ENCODE measurements around the gene ITPR2. TPM values are rescaled to one million over a fixed set of nuclear protein-coding genes. Genes with fewer than 3 reads are reported as not detected.
"Not testable (repeated sequence)": the region's sequence is repeated elsewhere in the genome, so short reads cannot be mapped to it uniquely, and the experiment has no call there.

The ITPR2 gene
- total and polyA plus RNA-seq, 5 donors: 4.2 to 32.1 (median 23.2) TPM

- Histone ChIP-seq H3K9me3 (ENCODE audit: control insufficient read depth, low read length) (peaks cover 2% of the 10 kb centered on the region), H3K27ac (ENCODE audit: low read length) (no peak overlapping the region), H3K4me3 (ENCODE audit: low read length) (no peak overlapping the region), H3K27me3 (ENCODE audit: control insufficient read depth, insufficient read depth) (no peaks in the 10 kb centered on the region), H3K4me1 (ENCODE audit: control insufficient read depth, insufficient read depth, low read length) (peaks cover 3% of the 10 kb centered on the region)
- 83% methylated on average over 5 of the region's 5 CpGs for WGBS
- intact Hi-C loops (cut with DNase I): no loop called here
- ATAC-seq (no peak), DNase-seq (no peak)
These were observed 62.5 kb downstream of the ITPR2 start for GRCh38 chr12:26770239-26771070.

DNA sequence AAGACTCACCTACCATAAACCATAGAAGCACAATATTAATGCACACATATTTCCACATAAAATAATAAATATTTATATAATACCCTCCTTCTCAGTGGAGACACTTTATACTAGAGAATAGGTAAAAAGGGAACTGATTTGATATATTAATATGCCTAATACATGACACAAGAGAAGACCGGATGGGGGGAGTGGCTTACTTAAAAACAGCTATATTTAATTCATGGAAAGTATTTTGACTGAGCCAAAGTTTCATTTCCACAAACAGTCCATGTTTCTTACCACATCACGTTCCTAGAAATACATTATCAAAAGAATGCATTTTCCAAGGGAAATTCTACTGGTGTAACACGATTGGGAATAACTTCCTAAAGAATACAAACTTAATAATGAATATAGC, 63.4 kb downstream of the ITPR2 start:
- DNase-seq: no peak
- 50% methylated on average over 3 of the region's 3 CpGs for WGBS

GRCh38 chr12:26768611-26769603, 64.1 kb downstream of the ITPR2 start:
- ATAC-seq (no peak), DNase-seq (no peak)
- Histone ChIP-seq H3K4me3 (ENCODE audit: low read length) (no peak overlapping the region), H3K4me1 (ENCODE audit: control insufficient read depth, insufficient read depth, low read length) (peaks cover 3% of the 10 kb centered on the region), H3K9me3 (ENCODE audit: control insufficient read depth, low read length) (no peaks in the 10 kb centered on the region), H3K27ac (ENCODE audit: low read length) (no peak overlapping the region), H3K27me3 (ENCODE audit: control insufficient read depth, insufficient read depth) (no peaks in the 10 kb centered on the region)
- intact Hi-C loops (cut with DNase I): no loop called here
- 96% methylated on average over 1 of the region's 1 CpG for WGBS

More for the DNA sequence above, 63.4 kb downstream of the ITPR2 start:
- Histone ChIP-seq H3K27me3 (ENCODE audit: control insufficient read depth, insufficient read depth) (no peaks in the 10 kb centered on the region), H3K4me1 (ENCODE audit: control insufficient read depth, insufficient read depth, low read length) (peaks cover 3% of the 10 kb centered on the region), H3K9me3 (ENCODE audit: control insufficient read depth, low read length) (peaks cover under 1% of the 10 kb centered on the region), H3K27ac (ENCODE audit: low read length) (no peak overlapping the region), H3K4me3 (ENCODE audit: low read length) (no peak overlapping the region)
- intact Hi-C loops (cut with DNase I): no loop called here
- ATAC-seq: no peak

DNA sequence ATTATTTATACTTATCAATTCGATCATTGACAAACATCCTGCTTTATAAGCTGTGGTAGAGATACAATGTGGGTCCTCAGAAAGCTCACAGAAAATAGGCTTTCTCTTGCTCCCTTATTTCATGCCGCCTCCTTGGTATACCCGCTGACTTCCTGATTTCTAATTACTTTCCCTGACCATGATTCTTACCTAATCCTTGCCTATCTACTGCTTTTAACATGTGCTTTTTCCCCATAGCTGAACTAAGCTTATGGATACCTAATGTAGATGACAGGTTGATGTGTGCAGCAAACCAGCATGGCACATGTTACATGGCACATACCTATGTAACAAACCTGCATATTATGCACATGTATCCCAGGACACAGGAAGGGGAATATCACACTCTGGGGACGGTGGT, 65.1 kb downstream of the ITPR2 start:
- no peaks in the 10 kb centered on the region for H3K27me3 ChIP-seq (ENCODE audit: control insufficient read depth, insufficient read depth)
- no peak overlapping the region for H3K27ac ChIP-seq (ENCODE audit: low read length)
- no peak for DNase-seq
- H3K9me3 ChIP-seq (ENCODE audit: control insufficient read depth, low read length): no peaks in the 10 kb centered on the region
- intact Hi-C loops (cut with DNase I): no loop called here
- peaks cover 1% of the 10 kb centered on the region for H3K4me1 ChIP-seq (ENCODE audit: control insufficient read depth, insufficient read depth, low read length)
- no peak overlapping the region for H3K4me3 ChIP-seq (ENCODE audit: low read length)
- ATAC-seq: no peak
- WGBS: 89% methylated on average over 4 of the region's 4 CpGs

GRCh38 chr12:26767116-26767515, 65.9 kb downstream of the ITPR2 start:
- WGBS: 93% methylated on average over 1 of the region's 1 CpG
- ATAC-seq: no peak
- Histone ChIP-seq H3K27ac (ENCODE audit: low read length) (no peak overlapping the region), H3K4me1 (ENCODE audit: control insufficient read depth, insufficient read depth, low read length) (peaks cover 1% of the 10 kb centered on the region), H3K4me3 (ENCODE audit: low read length) (no peak overlapping the region), H3K27me3 (ENCODE audit: control insufficient read depth, insufficient read depth) (no peaks in the 10 kb centered on the region), H3K9me3 (ENCODE audit: control insufficient read depth, low read length) (no peaks in the 10 kb centered on the region)
- intact Hi-C loops (cut with DNase I): no loop called here
- DNase-seq: no peak

GRCh38 chr12:26762186-26762585, 70.8 kb downstream of the ITPR2 start:
- intact Hi-C loops (cut with DNase I): no loop called here
- Histone ChIP-seq H3K27ac (ENCODE audit: low read length) (no peak overlapping the region), H3K4me3 (ENCODE audit: low read length) (no peak overlapping the region)

GRCh38 chr12:26761775-26762174, 71.2 kb downstream of the ITPR2 start:
- no peak for DNase-seq
- intact Hi-C loops (cut with DNase I): no loop called here
- no peaks in the 10 kb centered on the region for H3K4me1 ChIP-seq (ENCODE audit: control insufficient read depth, insufficient read depth, low read length)
- no peaks in the 10 kb centered on the region for H3K27me3 ChIP-seq (ENCODE audit: control insufficient read depth, insufficient read depth)
- H3K4me3 ChIP-seq (ENCODE audit: low read length): no peak overlapping the region
- H3K9me3 ChIP-seq (ENCODE audit: control insufficient read depth, low read length): no peaks in the 10 kb centered on the region
- H3K27ac ChIP-seq (ENCODE audit: low read length): no peak overlapping the region
- WGBS: 97% methylated on average over 3 of the region's 3 CpGs
- no peak for ATAC-seq

More at GRCh38 chr12:26762186-26762585, 70.8 kb downstream of the ITPR2 start:
- Histone ChIP-seq H3K9me3 (ENCODE audit: control insufficient read depth, low read length) (no peaks in the 10 kb centered on the region), H3K4me1 (ENCODE audit: control insufficient read depth, insufficient read depth, low read length) (no peaks in the 10 kb centered on the region), H3K27me3 (ENCODE audit: control insufficient read depth, insufficient read depth) (no peaks in the 10 kb centered on the region)
- no peak for DNase-seq
- whole genome bisulfite sequencing: 98% methylated on average over 1 of the region's 1 CpG
- no peak for ATAC-seq

DNA sequence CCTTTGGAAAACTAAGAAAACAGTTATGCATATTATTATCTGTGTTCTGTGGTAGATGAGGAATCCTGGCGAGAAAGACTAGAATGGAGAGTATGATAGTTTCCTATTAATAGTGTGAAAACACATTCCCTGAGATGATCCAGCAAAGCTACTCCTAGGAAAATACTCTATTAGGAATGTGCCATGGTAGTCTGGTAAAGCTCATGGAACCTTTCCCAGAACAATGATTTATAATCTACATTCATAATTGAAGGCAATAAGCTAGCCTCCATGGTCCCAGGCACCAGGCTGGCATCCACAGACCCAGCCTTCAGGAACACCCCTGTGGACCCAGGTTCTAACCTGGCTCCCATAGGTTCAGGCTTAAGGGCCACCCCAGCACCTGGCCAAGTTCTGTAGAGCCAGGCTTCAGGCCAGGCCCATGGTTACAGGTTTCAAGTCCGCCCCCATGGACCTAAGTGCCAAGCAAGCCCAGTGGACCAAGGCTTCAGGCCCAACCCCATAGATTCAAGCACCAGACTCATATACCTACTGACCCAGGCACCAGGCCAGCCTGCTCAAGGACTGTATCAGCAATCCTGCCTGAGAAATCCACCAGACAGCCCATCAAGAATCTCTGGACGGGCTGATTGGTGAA, 72.2 kb downstream of the ITPR2 start:
- Histone ChIP-seq H3K9me3 (ENCODE audit: control insufficient read depth, low read length) (no peaks in the 10 kb centered on the region), H3K27ac (ENCODE audit: low read length) (no peak overlapping the region), H3K4me3 (ENCODE audit: low read length) (no peak overlapping the region), H3K27me3 (ENCODE audit: control insufficient read depth, insufficient read depth) (no peaks in the 10 kb centered on the region), H3K4me1 (ENCODE audit: control insufficient read depth, insufficient read depth, low read length) (no peaks in the 10 kb centered on the region)
- intact Hi-C loops (cut with DNase I): no loop called here
- no peak for ATAC-seq
- WGBS: 95% methylated on average over 3 of the region's 3 CpGs
- no peak for DNase-seq

DNA sequence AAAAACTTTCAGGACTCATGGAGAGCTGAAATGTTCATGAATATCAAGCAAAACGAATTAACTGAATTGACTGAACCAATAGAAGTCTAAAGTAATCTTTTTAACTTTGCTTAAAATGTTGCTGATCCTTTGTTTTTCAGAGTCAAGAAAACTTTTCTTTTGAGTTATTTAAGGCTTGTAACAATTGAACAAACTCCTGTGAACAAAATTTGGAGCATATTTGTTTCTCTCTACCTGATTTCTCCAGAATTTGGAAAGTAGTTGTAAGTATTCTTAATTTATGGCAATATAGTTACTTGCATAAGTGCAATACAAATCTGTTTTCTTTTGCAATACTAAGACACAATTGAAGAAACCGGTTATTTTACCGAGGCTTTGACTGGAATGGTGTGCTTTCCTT, 77.6 kb downstream of the ITPR2 start:
- ATAC-seq; H3K27me3 ChIP-seq (ENCODE audit: control insufficient read depth, insufficient read depth); H3K27ac ChIP-seq (ENCODE audit: low read length); DNase-seq; H3K4me1 ChIP-seq (ENCODE audit: control insufficient read depth, insufficient read depth, low read length); H3K4me3 ChIP-seq (ENCODE audit: low read length); H3K9me3 ChIP-seq (ENCODE audit: control insufficient read depth, low read length); intact Hi-C loops (cut with DNase I): not testable (repeated sequence)
- 98% methylated on average over 3 of the region's 3 CpGs for WGBS

DNA sequence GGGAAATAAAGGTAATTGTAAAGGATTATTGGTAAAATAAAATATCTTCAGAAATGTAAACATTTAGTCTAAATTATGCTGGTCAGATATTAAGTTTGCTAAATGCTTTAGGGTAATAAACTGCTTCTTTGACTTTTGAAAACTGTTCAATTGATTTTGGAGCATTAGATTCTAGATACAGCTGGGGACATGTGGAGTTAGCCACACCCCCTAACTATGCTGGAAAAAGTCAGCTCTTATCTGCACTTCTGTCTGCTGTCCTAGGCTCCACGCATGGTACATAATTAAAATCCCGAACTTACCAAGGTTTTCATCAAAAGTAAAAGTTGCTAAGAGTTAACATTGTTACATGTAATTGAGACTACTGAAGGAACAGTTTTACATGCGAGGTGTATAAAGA, 78.8 kb downstream of the ITPR2 start:
- H3K27ac ChIP-seq (ENCODE audit: low read length): no peak overlapping the region
- intact Hi-C loops (cut with DNase I): no loop called here
- no peaks in the 10 kb centered on the region for H3K4me1 ChIP-seq (ENCODE audit: control insufficient read depth, insufficient read depth, low read length)
- ATAC-seq (no peak), DNase-seq (no peak)
- no peak overlapping the region for H3K4me3 ChIP-seq (ENCODE audit: low read length)
- WGBS: 86% methylated on average over 3 of the region's 3 CpGs
- H3K27me3 ChIP-seq (ENCODE audit: control insufficient read depth, insufficient read depth): no peaks in the 10 kb centered on the region
- H3K9me3 ChIP-seq (ENCODE audit: control insufficient read depth, low read length): no peaks in the 10 kb centered on the region

DNA sequence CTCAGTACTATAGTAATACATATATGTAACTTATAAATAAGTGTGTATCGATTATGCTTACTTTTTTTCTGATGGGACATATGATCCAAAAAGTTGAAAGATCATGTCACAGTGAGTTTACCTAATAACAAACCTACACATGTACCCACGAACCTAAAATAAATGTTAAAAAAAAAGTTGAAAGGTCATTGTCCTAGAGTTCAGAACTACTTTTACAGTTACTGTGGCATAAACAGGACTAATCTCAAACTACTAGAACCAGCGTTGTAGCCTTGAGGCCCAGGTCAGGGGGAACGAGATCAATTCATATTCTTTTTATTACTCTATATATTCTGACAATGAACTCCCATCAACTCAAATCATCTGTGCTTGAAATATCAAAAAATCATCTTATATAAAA, 81.8 kb downstream of the ITPR2 start:
- intact Hi-C loops (cut with DNase I): no loop called here
- Histone ChIP-seq H3K4me3 (ENCODE audit: low read length) (no peak overlapping the region), H3K4me1 (ENCODE audit: control insufficient read depth, insufficient read depth, low read length) (peaks cover 2% of the 10 kb centered on the region), H3K27me3 (ENCODE audit: control insufficient read depth, insufficient read depth) (no peaks in the 10 kb centered on the region), H3K9me3 (ENCODE audit: control insufficient read depth, low read length) (no peaks in the 10 kb centered on the region), H3K27ac (ENCODE audit: low read length) (no peak overlapping the region)
- ATAC-seq: no peak
- no peak for DNase-seq
- WGBS: 94% methylated on average over 4 of the region's 4 CpGs

Measured in right cardiac atrium (tissue), 5 donors.